Breast epithelium (tissue), 4 donors: ENCODE data around the gene CACNB2. TPM values are rescaled to one million over a fixed set of nuclear protein-coding genes. Genes with fewer than 3 reads are reported as not detected.

ENCODE experiments used
- DNase-seq, 2 donors: peaks; one replicate each; pipeline ENCODE4 v3.0.0-alpha.2; 2019; ENCODE audit warnings: low spot score in 2 of 2
- H3K27ac ChIP-seq, 2 donors: fragments of 200-600 bp; sonication (generic) in 1 of 2; one replicate each; pipeline ENCODE4 v1.5.1; 2016 to 2019; ENCODE audit warnings: mild to moderate bottlenecking in 1 of 2
- H3K27me3 ChIP-seq, 2 donors: fragments of 200-600 bp; sonication (generic) in 1 of 2; one replicate each; pipeline versions ENCODE4 v1.5.1 to v1.6.0; 2017 to 2019; ENCODE audit warnings: control low read depth in 1 of 2, mild to moderate bottlenecking in 1 of 2
- H3K36me3 ChIP-seq: fragments of 200-600 bp; one replicate; pipeline ENCODE4 v1.5.1; 2019
- H3K4me1 ChIP-seq, 2 donors: fragments of 200-600 bp; sonication (generic); one replicate each; pipeline ENCODE4 v1.5.1; 2016 to 2019; ENCODE audit warnings: control low read depth in 1 of 2
- H3K4me3 ChIP-seq, 3 donors: fragments of 200-600 bp; sonication (generic); 1 replicate in 2 of 3; 2 replicates in 1 of 3; pipeline ENCODE4 v1.5.1; 2016 to 2019; ENCODE audit warnings: mild to moderate bottlenecking in 3 of 3, moderate library complexity in 2 of 3
- H3K9me3 ChIP-seq, 2 donors: fragments of 200-600 bp; sonication (generic) in 1 of 2; one replicate each; pipeline ENCODE4 v1.5.1; 2016 to 2019; ENCODE audit warnings: control low read depth in 1 of 2
- CTCF ChIP-seq, 3 donors: fragments of 450-650 bp; IDR thresholded peaks; one replicate each; pipeline ENCODE4 v1.5.1; 2016 to 2017; ENCODE audit warnings: antibody characterized with exemption in 3 of 3, mild to moderate bottlenecking in 3 of 3, moderate library complexity in 3 of 3
- POLR2A ChIP-seq: fragments of 450-650 bp; IDR thresholded peaks from one replicate; pipeline ENCODE4 v1.6.1; 2016; ENCODE audit warnings: antibody characterized with exemption, mild to moderate bottlenecking, moderate library complexity
- POLR2AphosphoS5 ChIP-seq, 3 donors: sonication (generic); formaldehyde crosslinking; IDR thresholded peaks; one replicate each; pipeline ENCODE4 v1.6.1; 2017; ENCODE audit warnings: antibody characterized with exemption in 3 of 3
- intact Hi-C: fragments of 100-400 bp; cut with DNase I; formaldehyde crosslinking; loops from one replicate; pipeline ENCODE4 v1.15.1; 2023; ENCODE audit warnings: low total_unique reads
- total RNA-seq, 3 donors: library from RNA; depleted of rRNA; stranded (reverse); fragments of >200 nt; gene quantifications; one replicate each; pipeline ENCODE4 v1.1.0, GENCODE V29; 2016

The CACNB2 gene
- total RNA-seq, 3 donors from 2014 or later: 0.48 to 8.9 (median 7.5) TPM

GRCh38 chr10:18185621-18186020 lies 45.4 kb downstream of the CACNB2 start:
- H3K4me3 ChIP-seq: no peak overlapping the region
- H3K27me3 ChIP-seq: no peaks in the 10 kb centered on the region
- H3K4me1 ChIP-seq: no peaks in the 10 kb centered on the region
- no peak for DNase-seq
- no peaks in the 10 kb centered on the region for H3K36me3 ChIP-seq
- H3K27ac ChIP-seq: no peak overlapping the region
- no peak for TF ChIP-seq CTCF (IDR thresholded peaks at IDR 0.05)
- TF ChIP-seq POLR2A: no peak
- no peak for TF ChIP-seq POLR2AphosphoS5 (IDR thresholded peaks at IDR 0.05)
- intact Hi-C loops: no loop called here
- no peaks in the 10 kb centered on the region for H3K9me3 ChIP-seq

- Histone ChIP-seq H3K36me3 (no peaks in the 10 kb centered on the region), H3K4me3 (no peak overlapping the region), H3K27me3 (no peaks in the 10 kb centered on the region), H3K4me1 (no peaks in the 10 kb centered on the region), H3K27ac (no peak overlapping the region), H3K9me3 (no peaks in the 10 kb centered on the region)
- TF ChIP-seq POLR2A: no peak
- TF ChIP-seq CTCF (IDR thresholded peaks at IDR 0.05): no peak
- no peak for TF ChIP-seq POLR2AphosphoS5 (IDR thresholded peaks at IDR 0.05)
- no peak for DNase-seq
- intact Hi-C loops: no loop called here
These were observed 50.6 kb downstream of the CACNB2 start for GRCh38 chr10:18190840-18191239.

- Histone ChIP-seq H3K36me3 (no peaks in the 10 kb centered on the region), H3K4me1 (no peaks in the 10 kb centered on the region), H3K9me3 (no peaks in the 10 kb centered on the region), H3K27ac (no peak overlapping the region), H3K27me3 (no peaks in the 10 kb centered on the region), H3K4me3 (no peak overlapping the region)
- TF ChIP-seq POLR2AphosphoS5 (IDR thresholded peaks at IDR 0.05): no peak
- no peak for TF ChIP-seq CTCF (IDR thresholded peaks at IDR 0.05)
- no peak for TF ChIP-seq POLR2A
- no peak for DNase-seq
- intact Hi-C loops: no loop called here
These were observed 54.4 kb downstream of the CACNB2 start for GRCh38 chr10:18194634-18195033.

GRCh38 chr10:18195060-18195799 lies 55.0 kb downstream of the CACNB2 start:
- DNase-seq: no peak
- H3K36me3 ChIP-seq: no peaks in the 10 kb centered on the region
- no peak overlapping the region for H3K4me3 ChIP-seq
- no peak overlapping the region for H3K27ac ChIP-seq
- no peaks in the 10 kb centered on the region for H3K4me1 ChIP-seq
- no peaks in the 10 kb centered on the region for H3K9me3 ChIP-seq
- H3K27me3 ChIP-seq: no peaks in the 10 kb centered on the region
- TF ChIP-seq POLR2A (no peak), POLR2AphosphoS5 (IDR thresholded peaks at IDR 0.05) (no peak), CTCF (IDR thresholded peaks at IDR 0.05) (no peak)
- intact Hi-C loops: no loop called here

- no peak for DNase-seq
These were observed 56.8 kb downstream of the CACNB2 start for GRCh38 chr10:18196806-18197550.

More at GRCh38 chr10:18196806-18197550, 56.8 kb downstream of the CACNB2 start:
- Histone ChIP-seq H3K27me3 (no peaks in the 10 kb centered on the region), H3K36me3 (no peaks in the 10 kb centered on the region), H3K27ac (no peak overlapping the region), H3K9me3 (no peaks in the 10 kb centered on the region), H3K4me1 (no peaks in the 10 kb centered on the region), H3K4me3 (no peak overlapping the region)
- no peak for TF ChIP-seq POLR2A
- intact Hi-C loops: no loop called here
